Natural killer cell (primary cell): ENCODE results near the gene ZNF862. TPM values are rescaled to one million over a fixed set of nuclear protein-coding genes. Genes with fewer than 3 reads are reported as not detected.

Experiments
- ATAC-seq, 3 donors: fragments of 150-1000 bp in 2 of 3; fragments of 200-7000 bp in 1 of 3; cut with Tn5 transposase; 1 replicate in 1 of 3; 2 replicates in 2 of 3; pipeline ENCODE4 v1.10.0; 2021; ENCODE audit warnings: mild to moderate bottlenecking in 2 of 3, moderate library complexity in 2 of 3
- DNase-seq, 2 donors: peaks; one replicate each; pipeline versions ENCODE4 v3.0.0 to v3.0.0-alpha.2; 2013 to 2021; ENCODE audit warnings: mixed read lengths in 1 of 2
- H3K27ac ChIP-seq: one replicate; pipeline ENCODE4 v1.5.1; 2013; ENCODE audit warnings: mild to moderate bottlenecking, low read length
- H3K27me3 ChIP-seq: one replicate; pipeline ENCODE4 v1.6.1; 2013; ENCODE audit warnings: low read length; ENCODE audit not compliant: control insufficient read depth, insufficient read depth
- H3K36me3 ChIP-seq: one replicate; pipeline ENCODE4 v1.6.1; 2013; ENCODE audit warnings: low read length; ENCODE audit not compliant: control insufficient read depth, insufficient read depth
- H3K4me1 ChIP-seq: one replicate; pipeline ENCODE4 v1.6.1; 2013; ENCODE audit warnings: low read length; ENCODE audit not compliant: control insufficient read depth, insufficient read depth
- H3K4me3 ChIP-seq: one replicate; pipeline ENCODE4 v1.5.1; 2013; ENCODE audit warnings: low read length
- H3K9me3 ChIP-seq: one replicate; pipeline ENCODE4 v1.6.1; 2013; ENCODE audit warnings: low read length; ENCODE audit not compliant: control insufficient read depth, insufficient read depth
- H3K27ac Mint-ChIP-seq, 2 donors: one replicate each; pipeline ENCODE4 v1.8.0; 2022; ENCODE audit warnings: mild to moderate bottlenecking in 2 of 2, mixed read lengths in 2 of 2, moderate library complexity in 1 of 2
- H3K27me3 Mint-ChIP-seq, 2 donors: one replicate each; pipeline ENCODE4 v1.8.0; 2022; ENCODE audit warnings: low read depth in 2 of 2, mixed read lengths in 2 of 2
- H3K36me3 Mint-ChIP-seq: one replicate; pipeline ENCODE4 v1.8.0; 2022; ENCODE audit warnings: mixed read lengths
- H3K4me1 Mint-ChIP-seq, 2 donors: one replicate each; pipeline ENCODE4 v1.8.0; 2022; ENCODE audit warnings: mixed read lengths in 2 of 2
- H3K4me3 Mint-ChIP-seq: one replicate; pipeline ENCODE4 v1.8.0; 2022; ENCODE audit warnings: mild to moderate bottlenecking, moderate library complexity, mixed read lengths
- H3K9me3 Mint-ChIP-seq, 2 donors: one replicate each; pipeline ENCODE4 v1.8.0; 2022; ENCODE audit warnings: mixed read lengths in 2 of 2
- WGBS: methylation state at CpG from one replicate; pipeline ENCODE4 v1.1.7; 2013; ENCODE audit warnings: missing lambda C conversion rate; ENCODE audit not compliant: insufficient coverage; 5-methylcytosine and 5-hydroxymethylcytosine counted together
- intact Hi-C: fragments of 100-400 bp; cut with micrococcal nuclease; formaldehyde crosslinking; loops from one replicate; pipeline ENCODE4 v1.14.2; 2022
- total RNA-seq, 4 donors: library from RNA; stranded (reverse); fragments of 120-200 nt in 1 of 4; gene quantifications; one replicate each; pipeline versions ENCODE4 v1.2.3 to v1.2.4, GENCODE V29; 2013 to 2022
- TF ChIP-seq, protein P1 (sequence below): fragments of 200-600 bp; IDR thresholded peaks from one replicate; pipeline ENCODE4 v1.8.0; 2022; ENCODE audit warnings: antibody characterized with exemption

Gene ZNF862
- total RNA-seq, 3 donors from 2014 or later (not counting 1 experiment from before 2014, with no cell fraction given): 21.4 to 28.9 (median 21.7) TPM

DNA sequence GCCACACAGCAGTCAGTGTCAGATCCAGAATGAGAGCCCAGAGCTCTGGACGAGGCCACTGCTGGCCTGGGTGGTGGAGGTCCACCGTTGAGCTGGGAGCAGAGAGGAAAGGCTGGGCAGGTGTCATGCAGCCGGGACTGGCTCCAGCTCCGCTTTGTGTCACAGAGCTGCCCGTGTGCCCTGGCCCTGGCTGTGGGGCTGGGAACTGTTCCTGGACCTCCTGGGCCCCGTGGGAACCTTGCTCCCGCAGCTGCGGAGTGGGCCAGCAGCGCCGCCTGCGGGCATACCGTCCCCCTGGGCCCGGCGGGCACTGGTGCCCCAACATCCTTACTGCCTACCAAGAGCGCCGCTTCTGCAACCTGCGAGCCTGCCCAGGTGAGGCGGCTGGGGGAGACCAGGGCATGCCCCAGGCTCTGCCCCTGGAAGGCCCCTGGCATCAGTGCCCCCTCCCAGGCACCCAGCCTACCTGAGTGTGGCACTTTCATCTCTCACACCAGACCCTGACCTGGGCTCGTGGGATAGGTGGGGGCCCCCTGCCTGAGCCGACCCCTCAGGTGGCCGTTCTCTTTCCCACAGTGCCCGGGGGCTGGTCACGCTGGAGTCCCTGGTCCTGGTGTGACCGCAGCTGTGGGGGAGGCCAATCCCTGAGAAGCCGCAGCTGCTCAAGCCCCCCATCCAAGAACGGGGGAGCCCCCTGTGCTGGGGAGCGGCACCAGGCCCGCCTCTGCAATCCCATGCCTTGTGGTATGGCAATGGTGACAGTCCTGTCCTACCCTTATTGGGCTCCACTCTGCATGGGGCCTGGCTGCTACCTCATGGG is 18.8 kb upstream of the ZNF862 start:
- H3K36me3 Mint-ChIP-seq: no peaks in the 10 kb centered on the region
- no peak overlapping the region for H3K27ac Mint-ChIP-seq
- H3K27ac ChIP-seq: no peak overlapping the region
- no peak overlapping the region for H3K4me3 ChIP-seq
- no peaks in the 10 kb centered on the region for H3K9me3 ChIP-seq
- no peak for DNase-seq
- H3K4me1 Mint-ChIP-seq: no peaks in the 10 kb centered on the region
- no peaks in the 10 kb centered on the region for H3K27me3 ChIP-seq
- ATAC-seq: no peak
- no peaks in the 10 kb centered on the region for H3K27me3 Mint-ChIP-seq
- no peaks in the 10 kb centered on the region for H3K36me3 ChIP-seq
- 89% methylated on average over 28 of the region's 28 CpGs for WGBS
- intact Hi-C loops: no loop called here
- no peaks in the 10 kb centered on the region for H3K4me1 ChIP-seq
- H3K9me3 Mint-ChIP-seq: no peaks in the 10 kb centered on the region
- H3K4me3 Mint-ChIP-seq: no peak overlapping the region
- TF ChIP-seq, protein P1, sequence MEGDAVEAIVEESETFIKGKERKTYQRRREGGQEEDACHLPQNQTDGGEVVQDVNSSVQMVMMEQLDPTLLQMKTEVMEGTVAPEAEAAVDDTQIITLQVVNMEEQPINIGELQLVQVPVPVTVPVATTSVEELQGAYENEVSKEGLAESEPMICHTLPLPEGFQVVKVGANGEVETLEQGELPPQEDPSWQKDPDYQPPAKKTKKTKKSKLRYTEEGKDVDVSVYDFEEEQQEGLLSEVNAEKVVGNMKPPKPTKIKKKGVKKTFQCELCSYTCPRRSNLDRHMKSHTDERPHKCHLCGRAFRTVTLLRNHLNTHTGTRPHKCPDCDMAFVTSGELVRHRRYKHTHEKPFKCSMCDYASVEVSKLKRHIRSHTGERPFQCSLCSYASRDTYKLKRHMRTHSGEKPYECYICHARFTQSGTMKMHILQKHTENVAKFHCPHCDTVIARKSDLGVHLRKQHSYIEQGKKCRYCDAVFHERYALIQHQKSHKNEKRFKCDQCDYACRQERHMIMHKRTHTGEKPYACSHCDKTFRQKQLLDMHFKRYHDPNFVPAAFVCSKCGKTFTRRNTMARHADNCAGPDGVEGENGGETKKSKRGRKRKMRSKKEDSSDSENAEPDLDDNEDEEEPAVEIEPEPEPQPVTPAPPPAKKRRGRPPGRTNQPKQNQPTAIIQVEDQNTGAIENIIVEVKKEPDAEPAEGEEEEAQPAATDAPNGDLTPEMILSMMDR: no peak

- H3K9me3 Mint-ChIP-seq: no peaks in the 10 kb centered on the region
- Histone ChIP-seq H3K4me1 (no peaks in the 10 kb centered on the region), H3K27ac (no peak overlapping the region), H3K36me3 (no peaks in the 10 kb centered on the region), H3K4me3 (no peak overlapping the region), H3K9me3 (no peaks in the 10 kb centered on the region), H3K27me3 (no peaks in the 10 kb centered on the region)
- no peaks in the 10 kb centered on the region for H3K36me3 Mint-ChIP-seq
- WGBS: 88% methylated on average over 7 of the region's 7 CpGs
- intact Hi-C loops: no loop called here
- no peak for ATAC-seq
- TF ChIP-seq, protein P1: no peak
- H3K27ac Mint-ChIP-seq: no peak overlapping the region
- DNase-seq: no peak
- H3K4me3 Mint-ChIP-seq: no peak overlapping the region
- H3K4me1 Mint-ChIP-seq: no peaks in the 10 kb centered on the region
- no peaks in the 10 kb centered on the region for H3K27me3 Mint-ChIP-seq
These were observed 18.2 kb upstream of the ZNF862 start for GRCh38 chr7:149819961-149820340.

GRCh38 chr7:149820622-149821190 is 17.5 kb upstream of the ZNF862 start:
- Mint-ChIP-seq H3K9me3 (no peaks in the 10 kb centered on the region), H3K27me3 (no peaks in the 10 kb centered on the region), H3K27ac (no peak overlapping the region), H3K4me3 (no peak overlapping the region), H3K4me1 (no peaks in the 10 kb centered on the region), H3K36me3 (no peaks in the 10 kb centered on the region)
- no peaks in the 10 kb centered on the region for H3K36me3 ChIP-seq
- WGBS: 93% methylated on average over 17 of the region's 17 CpGs
- H3K27ac ChIP-seq: no peak overlapping the region
- no peak overlapping the region for H3K4me3 ChIP-seq
- ATAC-seq: no peak
- H3K4me1 ChIP-seq: no peaks in the 10 kb centered on the region
- no peaks in the 10 kb centered on the region for H3K9me3 ChIP-seq
- TF ChIP-seq, protein P1: no peak
- H3K27me3 ChIP-seq: no peaks in the 10 kb centered on the region
- DNase-seq: no peak
- intact Hi-C loops: no loop called here
